Uterus (tissue), 2 donors: ENCODE results near the gene DCANP1.

ENCODE experiments used
- CTCF ChIP-seq, 4 experiments: fragments of 200-600 bp in 2 of 4; fragments of 450-650 bp in 2 of 4; sonication (generic) in 2 of 4; IDR thresholded peaks; one replicate each; pipeline ENCODE4 v1.5.1; 2016 to 2019; ENCODE audit warnings: antibody characterized with exemption in 4 of 4, mild to moderate bottlenecking in 2 of 4, moderate library complexity in 1 of 4
- POLR2A ChIP-seq, 2 donors: fragments of 450-650 bp; IDR thresholded peaks; one replicate each; pipeline ENCODE4 v1.6.1; 2016; ENCODE audit warnings: antibody characterized with exemption in 2 of 2, mild to moderate bottlenecking in 1 of 2, moderate library complexity in 1 of 2

- TF ChIP-seq CTCF (IDR thresholded peaks at IDR 0.05) (no peak), POLR2A (IDR thresholded peaks at IDR 0.05) (no peak)
Measured at GRCh38 chr5:135461481-135462151, 14.5 kb upstream of the DCANP1 start.
